Measurements from ENCODE around the gene MPP2.
A peak's percentile ranks its signal among the peaks of the same experiment; 100 is the strongest.
"Not testable (repeated sequence)": the region's sequence is repeated elsewhere in the genome, so short reads cannot be mapped to it uniquely, and the experiment has no call there.

Gene MPP2

DNA sequence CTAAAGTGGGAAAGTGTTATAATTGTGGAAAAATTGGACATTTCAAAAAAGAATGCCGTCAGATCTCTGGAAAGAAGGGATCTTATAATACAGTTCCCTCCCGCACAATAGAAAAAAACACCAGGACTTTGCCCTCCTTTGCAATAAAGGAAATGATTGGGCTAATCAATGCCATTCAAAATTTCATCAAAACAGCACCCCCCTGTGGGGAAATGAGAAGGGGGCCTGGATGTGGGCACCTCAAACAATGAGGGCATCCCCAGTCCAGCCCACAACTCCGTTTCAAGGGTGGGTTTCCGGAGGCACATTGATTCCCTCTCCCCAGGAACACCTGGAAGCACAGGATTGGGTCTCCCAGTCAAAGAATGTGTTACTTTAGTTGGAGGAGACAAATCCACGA lies 34.2 kb downstream of the MPP2 start:
- ChIA-PET CTCF (interaction anchor here (0.6 kb wide), 1 partner anchor 1600 kb away, joined by 3 read pairs; no protein-coding TSS in a partner anchor), POLR2A (ENCODE audit: low non-redundant PET) (no interaction called here)
- no peak for TF ChIP-seq CTCF (conservative IDR thresholded peaks at IDR 0.05; ENCODE audit: low read depth)
- H3K27ac ChIP-seq: no peak overlapping the region
- no peak for DNase-seq (ENCODE audit: low spot score)

DNA sequence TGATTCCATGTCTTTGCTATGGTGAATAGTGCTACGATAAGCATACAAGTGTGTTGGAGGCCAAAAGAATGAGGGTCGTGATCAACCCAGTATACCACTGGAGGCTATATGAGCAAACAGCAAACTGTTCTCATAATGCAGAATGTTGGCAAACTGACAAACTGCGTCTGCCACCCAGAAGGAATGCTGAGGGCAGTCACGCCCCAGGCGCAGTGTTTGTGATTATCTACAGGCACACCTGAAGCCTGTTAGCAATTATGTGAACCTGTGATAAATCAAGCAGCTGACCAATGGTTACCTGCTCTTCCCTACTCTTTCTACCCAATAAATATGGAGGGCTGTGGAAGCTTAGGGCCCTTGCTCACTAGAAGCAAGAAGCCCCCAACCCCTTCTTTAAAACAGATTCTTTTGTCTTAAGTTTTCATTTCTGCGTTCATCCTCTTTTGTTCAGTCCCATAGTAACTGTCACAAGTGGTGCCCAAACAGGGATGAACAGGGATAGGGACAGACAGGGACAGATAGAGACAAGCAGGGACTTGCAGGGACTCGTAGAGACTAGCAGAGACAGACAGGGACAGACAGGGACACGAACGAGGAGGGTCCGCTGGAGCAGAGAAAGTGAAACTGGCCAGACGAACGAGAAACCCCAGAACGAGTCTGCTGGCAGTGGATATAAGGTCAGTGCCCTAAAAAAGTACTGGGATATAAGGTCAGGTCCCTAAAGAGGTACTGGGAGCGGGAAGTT lies 35.2 kb downstream of the MPP2 start:
- no peak overlapping the region for H3K27ac ChIP-seq
- DNase-seq (ENCODE audit: low spot score): peak; percentile 13
- CTCF ChIA-PET: interaction anchor here (0.6 kb wide), 1 partner anchor 123 kb away, joined by 4 read pairs; no protein-coding TSS in a partner anchor
- POLR2A ChIA-PET (ENCODE audit: low non-redundant PET): no interaction called here
- no peak for TF ChIP-seq CTCF (conservative IDR thresholded peaks at IDR 0.05; ENCODE audit: low read depth)

GRCh38 chr17:43869031-43869430 lies 38.3 kb downstream of the MPP2 start:
- CTCF ChIA-PET: interaction anchor here (1.1 to 1.7 kb wide), 2 partner anchors 10 to 23 kb away, joined by 4 to 7 read pairs; no protein-coding TSS in a partner anchor
- H3K27ac ChIP-seq; POLR2A ChIA-PET (ENCODE audit: low non-redundant PET); DNase-seq (ENCODE audit: low spot score): not testable (repeated sequence)

DNA sequence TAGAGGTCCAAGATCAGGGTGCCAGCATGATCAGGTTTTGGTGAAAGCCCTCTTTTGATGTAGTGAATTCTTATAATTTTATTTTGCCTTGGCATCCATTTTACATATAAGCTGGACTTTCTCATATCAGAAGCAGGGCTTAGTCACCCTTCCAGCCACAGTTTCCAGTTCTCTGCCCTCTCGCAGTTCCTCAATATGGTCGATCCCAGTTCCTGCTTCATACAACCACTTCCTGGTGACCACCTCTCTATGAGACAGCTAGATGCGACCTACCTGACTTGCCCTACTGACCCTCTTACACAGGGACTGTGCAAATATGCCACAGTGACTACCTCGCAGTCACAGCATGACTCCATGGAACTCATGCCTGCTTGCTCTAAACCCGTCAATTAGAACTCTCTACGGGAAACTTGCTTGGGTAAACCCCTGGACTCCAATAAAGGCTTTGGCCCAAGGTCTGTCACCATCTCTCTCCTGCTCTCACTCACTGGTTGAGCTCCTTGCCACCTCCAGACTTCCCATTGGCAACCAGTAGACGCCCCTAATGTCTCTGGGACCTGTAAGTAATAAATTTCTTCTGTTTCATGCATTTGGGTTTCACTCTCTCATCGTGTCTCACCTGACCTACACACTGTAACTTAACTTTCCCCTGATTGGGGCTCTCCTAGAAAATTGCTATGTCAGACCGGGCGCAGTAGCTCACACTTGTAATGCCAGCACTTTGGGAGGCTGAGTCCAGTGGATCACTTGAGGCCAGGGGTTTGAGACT lies 38.9 kb downstream of the MPP2 start:
- no peak overlapping the region for H3K27ac ChIP-seq
- DNase-seq (ENCODE audit: low spot score): no peak
- POLR2A ChIA-PET (ENCODE audit: low non-redundant PET): no interaction called here
- no peak for TF ChIP-seq CTCF (conservative IDR thresholded peaks at IDR 0.05; ENCODE audit: low read depth)
- CTCF ChIA-PET: interaction anchor here (1.1 to 1.7 kb wide), 2 partner anchors 10 to 22 kb away, joined by 4 to 7 read pairs; no protein-coding TSS in a partner anchor

GRCh38 chr17:43864161-43864984 lies 43.0 kb downstream of the MPP2 start:
- DNase-seq (ENCODE audit: low spot score): no peak
- POLR2A ChIA-PET (ENCODE audit: low non-redundant PET): no interaction called here
- H3K27ac ChIP-seq: no peak overlapping the region
- CTCF ChIA-PET: interaction anchor here (0.5 to 0.6 kb wide), 2 partner anchors 118 to 297 kb away, joined by 3 to 4 read pairs; no protein-coding TSS in a partner anchor
- no peak for TF ChIP-seq CTCF (conservative IDR thresholded peaks at IDR 0.05; ENCODE audit: low read depth)

DNA sequence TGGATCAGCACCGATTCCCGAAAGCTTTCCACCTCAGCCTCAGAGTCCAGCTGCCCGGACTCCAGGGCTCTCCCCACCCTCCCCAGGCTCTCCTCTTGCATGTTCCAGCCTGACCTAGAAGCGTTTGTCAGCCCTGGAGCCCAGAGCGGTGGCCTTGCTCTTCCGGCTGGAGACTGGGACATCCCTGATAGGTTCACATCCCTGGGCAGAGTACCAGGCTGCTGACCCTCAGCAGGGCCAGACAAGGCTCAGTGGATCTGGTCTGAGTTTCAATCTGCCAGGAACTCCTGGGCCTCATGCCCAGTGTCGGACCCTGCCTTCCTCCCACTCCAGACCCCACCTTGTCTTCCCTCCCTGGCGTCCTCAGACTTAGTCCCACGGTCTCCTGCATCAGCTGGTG lies 45.4 kb downstream of the MPP2 start:
- no peak for TF ChIP-seq CTCF (conservative IDR thresholded peaks at IDR 0.05; ENCODE audit: low read depth)
- DNase-seq (ENCODE audit: low spot score): no peak
- CTCF ChIA-PET: interaction anchor here (0.6 to 1.0 kb wide), 2 partner anchors 15 to 50 kb away, joined by 5 read pairs; partner anchors contain the start of gene CD300LG
- POLR2A ChIA-PET (ENCODE audit: low non-redundant PET): no interaction called here
- no peak overlapping the region for H3K27ac ChIP-seq

Data from RWPE1 (cell line).